GM12874 (cell line): ENCODE data around the gene LYPD6.

Experiments used
- CTCF ChIP-seq: IDR thresholded peaks from 2 replicates; pipeline ENCODE4 v1.5.1; 2011; ENCODE audit warnings: low read depth, mild to moderate bottlenecking, control low read depth, low read length, moderate library complexity; ENCODE audit not compliant: insufficient read depth

The LYPD6 gene

GRCh38 chr2:149458502-149458901 is 128.1 kb downstream of the LYPD6 start:
- TF ChIP-seq CTCF = no peak

GRCh38 chr2:149463328-149464002 is 133.1 kb downstream of the LYPD6 start:
- TF ChIP-seq CTCF = no peak

- no peak for TF ChIP-seq CTCF
Observed at GRCh38 chr2:149464396-149464795, 134.0 kb downstream of the LYPD6 start.

GRCh38 chr2:149465873-149466272 is 135.5 kb downstream of the LYPD6 start:
- no peak for TF ChIP-seq CTCF

- TF ChIP-seq CTCF = no peak
Observed at GRCh38 chr2:149466635-149467034, 136.2 kb downstream of the LYPD6 start.

GRCh38 chr2:149467436-149467835 is 137.0 kb downstream of the LYPD6 start:
- TF ChIP-seq CTCF = no peak

GRCh38 chr2:149468636-149469035 is 138.2 kb downstream of the LYPD6 start:
- no peak for TF ChIP-seq CTCF
